ENCODE results near the gene KLRC3.
"Not testable (repeated sequence)": the region's sequence is repeated elsewhere in the genome, so short reads cannot be mapped to it uniquely, and the experiment has no call there.

Gene KLRC3

GRCh38 chr12:10369557-10370415 lies 50.6 kb downstream of the KLRC3 start:
- no peak overlapping the region for H3K4me3 ChIP-seq (ENCODE audit: low read depth, low read length)
- H3K9me3 ChIP-seq (ENCODE audit: severe bottlenecking) = no peaks in the 10 kb centered on the region
- TF ChIP-seq, protein P1, sequence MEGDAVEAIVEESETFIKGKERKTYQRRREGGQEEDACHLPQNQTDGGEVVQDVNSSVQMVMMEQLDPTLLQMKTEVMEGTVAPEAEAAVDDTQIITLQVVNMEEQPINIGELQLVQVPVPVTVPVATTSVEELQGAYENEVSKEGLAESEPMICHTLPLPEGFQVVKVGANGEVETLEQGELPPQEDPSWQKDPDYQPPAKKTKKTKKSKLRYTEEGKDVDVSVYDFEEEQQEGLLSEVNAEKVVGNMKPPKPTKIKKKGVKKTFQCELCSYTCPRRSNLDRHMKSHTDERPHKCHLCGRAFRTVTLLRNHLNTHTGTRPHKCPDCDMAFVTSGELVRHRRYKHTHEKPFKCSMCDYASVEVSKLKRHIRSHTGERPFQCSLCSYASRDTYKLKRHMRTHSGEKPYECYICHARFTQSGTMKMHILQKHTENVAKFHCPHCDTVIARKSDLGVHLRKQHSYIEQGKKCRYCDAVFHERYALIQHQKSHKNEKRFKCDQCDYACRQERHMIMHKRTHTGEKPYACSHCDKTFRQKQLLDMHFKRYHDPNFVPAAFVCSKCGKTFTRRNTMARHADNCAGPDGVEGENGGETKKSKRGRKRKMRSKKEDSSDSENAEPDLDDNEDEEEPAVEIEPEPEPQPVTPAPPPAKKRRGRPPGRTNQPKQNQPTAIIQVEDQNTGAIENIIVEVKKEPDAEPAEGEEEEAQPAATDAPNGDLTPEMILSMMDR (IDR thresholded peaks at IDR 0.05; ENCODE audit: low read depth, low read length) = no peak
- no peaks in the 10 kb centered on the region for H3K27me3 ChIP-seq (ENCODE audit: insufficient read depth, low read depth, severe bottlenecking)
- no peak overlapping the region for H3K27ac ChIP-seq
- no peak for DNase-seq
- no peaks in the 10 kb centered on the region for H3K36me3 ChIP-seq

DNA sequence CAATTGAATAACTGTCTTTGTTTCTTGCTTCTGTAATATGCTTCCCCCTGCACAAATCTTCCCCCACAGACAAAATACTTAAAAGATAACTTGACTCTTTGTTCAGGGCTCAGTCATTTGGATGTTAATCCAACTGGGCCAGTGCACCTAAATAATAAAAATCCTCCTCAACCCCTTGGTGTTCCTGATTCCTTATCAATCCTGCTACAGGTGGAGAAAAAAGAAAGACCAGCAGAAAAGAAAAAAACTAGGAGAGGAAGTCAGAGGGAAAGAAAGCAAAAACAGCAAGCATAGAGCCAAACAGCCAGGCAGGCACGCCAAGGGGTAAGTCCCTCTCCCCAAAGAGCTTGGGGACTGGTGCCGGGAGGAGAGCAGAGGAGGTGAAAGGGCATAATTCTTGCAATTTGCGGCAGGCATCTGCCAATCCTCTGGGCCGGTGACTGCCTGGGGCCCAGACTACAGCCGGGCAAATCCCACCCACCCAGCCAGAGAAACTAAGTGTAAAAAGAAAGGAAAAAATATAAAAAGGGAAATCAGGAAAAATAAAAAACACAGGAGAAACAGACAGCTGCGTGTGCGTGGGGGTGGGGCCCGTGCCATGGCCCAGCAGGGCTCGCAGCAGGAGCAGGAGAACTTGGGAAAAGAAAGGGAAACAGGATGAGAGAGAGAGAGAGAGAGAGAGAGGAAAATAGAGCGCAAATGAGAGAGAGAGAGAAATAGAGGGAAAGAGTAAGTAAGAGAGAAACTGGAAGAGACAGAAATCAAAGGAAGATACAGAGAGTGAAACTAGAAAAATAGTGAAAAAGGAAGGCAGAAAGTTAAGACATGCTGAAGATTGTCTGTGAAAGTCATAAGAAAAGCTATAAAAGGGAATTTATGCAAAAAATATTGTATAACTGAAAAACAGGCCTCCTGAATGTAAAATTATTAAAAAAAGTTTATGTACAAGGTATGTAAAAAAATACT lies 51.9 kb downstream of the KLRC3 start:
- no peak overlapping the region for H3K27ac ChIP-seq
- H3K27me3 ChIP-seq (ENCODE audit: insufficient read depth, low read depth, severe bottlenecking) = no peaks in the 10 kb centered on the region

GRCh38 chr12:10367714-10368113 lies 52.7 kb downstream of the KLRC3 start:
- DNase-seq = not testable (repeated sequence)

More for the DNA sequence above, 51.9 kb downstream of the KLRC3 start:
- TF ChIP-seq, protein P1 (IDR thresholded peaks at IDR 0.05; ENCODE audit: low read depth, low read length) = no peak
- Histone ChIP-seq H3K36me3 (no peaks in the 10 kb centered on the region), H3K4me3 (ENCODE audit: low read depth, low read length) (no peak overlapping the region), H3K9me3 (ENCODE audit: severe bottlenecking) (no peaks in the 10 kb centered on the region)
- DNase-seq = no peak

DNA sequence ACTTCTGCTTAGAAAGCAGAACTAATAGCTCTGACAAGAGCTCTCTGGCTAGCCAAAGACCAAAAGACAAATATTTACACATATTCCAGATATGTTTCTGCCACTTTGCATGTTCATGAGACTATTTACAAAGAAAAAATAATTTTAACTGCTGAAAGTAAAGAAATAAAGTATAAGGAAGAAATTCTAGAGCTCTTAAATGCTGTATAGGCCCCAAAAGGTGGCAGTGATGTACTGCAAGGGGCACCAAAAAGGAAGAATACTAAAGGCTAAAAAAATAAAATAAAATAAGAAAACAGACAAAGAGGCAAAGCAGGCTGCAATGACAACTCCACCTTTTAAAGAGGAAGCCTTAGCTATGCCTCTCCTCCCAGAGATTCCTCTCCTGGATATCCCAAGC lies 53.5 kb downstream of the KLRC3 start:
- TF ChIP-seq, protein P1 (IDR thresholded peaks at IDR 0.05; ENCODE audit: low read depth, low read length) = no peak
- Histone ChIP-seq H3K27me3 (ENCODE audit: insufficient read depth, low read depth, severe bottlenecking) (no peaks in the 10 kb centered on the region), H3K36me3 (no peaks in the 10 kb centered on the region), H3K27ac (no peak overlapping the region), H3K4me3 (ENCODE audit: low read depth, low read length) (no peak overlapping the region), H3K9me3 (ENCODE audit: severe bottlenecking) (no peaks in the 10 kb centered on the region)
- DNase-seq = no peak

More at GRCh38 chr12:10367714-10368113, 52.7 kb downstream of the KLRC3 start:
- not testable (repeated sequence) for H3K4me3 ChIP-seq (ENCODE audit: low read depth, low read length); H3K36me3 ChIP-seq; H3K27ac ChIP-seq; H3K9me3 ChIP-seq (ENCODE audit: severe bottlenecking); H3K27me3 ChIP-seq (ENCODE audit: insufficient read depth, low read depth, severe bottlenecking)

GRCh38 chr12:10365696-10366405 lies 54.5 kb downstream of the KLRC3 start:
- Histone ChIP-seq H3K27ac (no peak overlapping the region), H3K27me3 (ENCODE audit: insufficient read depth, low read depth, severe bottlenecking) (no peaks in the 10 kb centered on the region), H3K4me3 (ENCODE audit: low read depth, low read length) (no peak overlapping the region), H3K36me3 (no peaks in the 10 kb centered on the region), H3K9me3 (ENCODE audit: severe bottlenecking) (no peaks in the 10 kb centered on the region)
- TF ChIP-seq, protein P1 (IDR thresholded peaks at IDR 0.05; ENCODE audit: low read depth, low read length) = no peak
- no peak for DNase-seq
